ENCODE data around the gene EAPP. TPM values are rescaled to one million over a fixed set of nuclear protein-coding genes. Genes with fewer than 3 reads are reported as not detected.
A peak's percentile ranks its signal among the peaks of the same experiment; 100 is the strongest.

EAPP gene
- total and polyA plus RNA-seq, 2 of the 13 experiments (the other 11 are each of a cell fraction or from before 2014, with no cell fraction given) = 68.7 to 110 TPM

- TF ChIP-seq MEIS1 (CRISPR knock-in tag; IDR thresholded peaks at IDR 0.05; ENCODE audit: borderline replicate concordance) (peak; percentile 92), HINFP (CRISPR knock-in tag; IDR thresholded peaks at IDR 0.05; ENCODE audit: low read depth) (peak; percentile 95), PLRG1 (conservative IDR thresholded peaks at IDR 0.05) (no peak), RNF219 (CRISPR knock-in tag; IDR thresholded peaks at IDR 0.05) (no peak), ZNF891 (CRISPR knock-in tag; IDR thresholded peaks at IDR 0.05) (peak; percentile 97), AFF4 (CRISPR knock-in tag; IDR thresholded peaks at IDR 0.05) (no peak; the same call in 1 of the 2 replicates), HOXD1 (CRISPR knock-in tag; IDR thresholded peaks at IDR 0.05) (peak; percentile 94), TOPORS (CRISPR knock-in tag; IDR thresholded peaks at IDR 0.05) (peak; percentile 87; the same call in 1 of the 2 replicates), GMEB1 (CRISPR knock-in tag; IDR thresholded peaks at IDR 0.05; ENCODE audit: borderline replicate concordance) (peak; percentile 95), JDP2 (CRISPR knock-in tag; IDR thresholded peaks at IDR 0.05; ENCODE audit: borderline replicate concordance) (no peak; the same call in 1 of the 2 replicates), SUZ12 (IDR thresholded peaks at IDR 0.05; ENCODE audit: low read depth, low read length) (no peak), SP2 (CRISPR knock-in tag; IDR thresholded peaks at IDR 0.05) (peak; percentile 62; the same call in 1 of the 2 replicates), CREM (IDR thresholded peaks at IDR 0.05) (peak; percentile 98), CREM (CRISPR knock-in tag; IDR thresholded peaks at IDR 0.05) (peak; percentile 71; the same call in 1 of the 2 replicates), ETV5 (CRISPR knock-in tag; IDR thresholded peaks at IDR 0.05; ENCODE audit: borderline replicate concordance) (peak; percentile 96), ZNF792 (CRISPR knock-in tag; IDR thresholded peaks at IDR 0.05) (peak; percentile 99), ZNF138 (CRISPR knock-in tag; IDR thresholded peaks at IDR 0.05; ENCODE audit: low read depth) (peak; percentile 100), ZNF264 (CRISPR knock-in tag; IDR thresholded peaks at IDR 0.05) (peak; percentile 97), TBX3 (IDR thresholded peaks at IDR 0.05; ENCODE audit: borderline replicate concordance) (peak; percentile 66; the same call in 1 of the 2 replicates), ZMAT5 (CRISPR knock-in tag; IDR thresholded peaks at IDR 0.05; ENCODE audit: borderline replicate concordance, low read depth) (peak; percentile 43; the same call in 1 of the 2 replicates), IRF2 (CRISPR knock-in tag; IDR thresholded peaks at IDR 0.05) (peak; percentile 99)
Observed at GRCh38 chr14:34539407-34540180, at the start of gene EAPP (continued).
